Thoracic aorta (tissue), 2 donors: Measurements from ENCODE around the gene MS4A8. TPM values are rescaled to one million over a fixed set of nuclear protein-coding genes. Genes with fewer than 3 reads are reported as not detected.

ENCODE experiments used
- ATAC-seq: fragments of 150-250 bp; one replicate; pipeline ENCODE4 v1.8.0; 2017; ENCODE audit warnings: low read depth; ENCODE audit not compliant: insufficient number of reproducible peaks, low FRiP score
- DNase-seq: peaks from one replicate; pipeline ENCODE4 v3.0.0-alpha.2; 2020; ENCODE audit warnings: low spot score
- H3K27ac ChIP-seq, 2 donors: fragments of 200-600 bp; sonication (generic); 1 replicate in 1 of 2; 2 replicates in 1 of 2; pipeline ENCODE4 v1.5.1; 2016; ENCODE audit warnings: mild to moderate bottlenecking in 2 of 2, moderate library complexity in 2 of 2
- H3K27me3 ChIP-seq: fragments of 200-600 bp; sonication (generic); replicated peaks from 2 replicates; pipeline ENCODE4 v1.6.0; 2016; ENCODE audit warnings: mild to moderate bottlenecking; ENCODE audit not compliant: insufficient read depth
- H3K36me3 ChIP-seq: fragments of 200-600 bp; sonication (generic); one replicate; pipeline ENCODE4 v1.5.1; 2016
- H3K4me1 ChIP-seq, 2 donors: fragments of 200-600 bp; sonication (generic); 1 replicate in 1 of 2; 2 replicates in 1 of 2; pipeline versions ENCODE4 v1.5.1 to v1.6.0; 2016; ENCODE audit warnings: low read depth in 2 of 2, mild to moderate bottlenecking in 1 of 2; ENCODE audit not compliant: control insufficient read depth in 1 of 2
- H3K4me3 ChIP-seq: fragments of 200-600 bp; sonication (generic); 2 replicates; pipeline ENCODE4 v1.5.1; 2016; ENCODE audit warnings: mild to moderate bottlenecking
- H3K9me3 ChIP-seq: fragments of 200-600 bp; sonication (generic); 2 replicates; pipeline ENCODE4 v1.5.1; 2016
- CTCF ChIP-seq: fragments of 200-600 bp; sonication (generic); IDR thresholded peaks from one replicate; pipeline ENCODE4 v1.5.1; 2019; ENCODE audit warnings: antibody characterized with exemption
- total RNA-seq, 2 donors: library from RNA; depleted of rRNA; stranded (reverse); fragments of >200 nt; gene quantifications; one replicate each; pipeline versions ENCODE4 v1.1.0 to v1.2.3, GENCODE V29; 2016

Gene MS4A8
- total RNA-seq, 2 donors from 2014 or later, result not detected

GRCh38 chr11:60725592-60725991, 26.2 kb downstream of the MS4A8 start:
- no peak for DNase-seq
- Histone ChIP-seq H3K4me1 (no peaks in the 10 kb centered on the region), H3K27me3 (no peaks in the 10 kb centered on the region), H3K4me3 (no peak overlapping the region), H3K27ac (no peak overlapping the region), H3K36me3 (no peaks in the 10 kb centered on the region), H3K9me3 (no peaks in the 10 kb centered on the region)
- no peak for TF ChIP-seq CTCF
- no peak for ATAC-seq

- Histone ChIP-seq H3K4me1 (peaks cover 6 to 14% of the 10 kb centered on the region in 2 donors), H3K27ac (no peak overlapping the region), H3K36me3 (no peaks in the 10 kb centered on the region), H3K4me3 (peak overlapping the region; percentile 11), H3K27me3 (no peaks in the 10 kb centered on the region), H3K9me3 (no peaks in the 10 kb centered on the region)
- DNase-seq (no peak), ATAC-seq (no peak)
- no peak for TF ChIP-seq CTCF
Measured at GRCh38 chr11:60731586-60731985, 32.2 kb downstream of the MS4A8 start.

GRCh38 chr11:60734279-60734678, 34.9 kb downstream of the MS4A8 start:
- H3K36me3 ChIP-seq, result no peaks in the 10 kb centered on the region
- H3K9me3 ChIP-seq, result no peaks in the 10 kb centered on the region
- DNase-seq (no peak), ATAC-seq (no peak)
- peaks cover 6 to 14% of the 10 kb centered on the region in 2 donors for H3K4me1 ChIP-seq
- H3K4me3 ChIP-seq, result no peak overlapping the region
- no peaks in the 10 kb centered on the region for H3K27me3 ChIP-seq
- no peak overlapping the region for H3K27ac ChIP-seq
- no peak for TF ChIP-seq CTCF

- Histone ChIP-seq H3K4me1 (no peaks in the 10 kb centered on the region), H3K27me3 (no peaks in the 10 kb centered on the region), H3K36me3 (no peaks in the 10 kb centered on the region), H3K4me3 (no peak overlapping the region), H3K9me3 (no peaks in the 10 kb centered on the region), H3K27ac (no peak overlapping the region)
- no peak for TF ChIP-seq CTCF
- ATAC-seq, result no peak
- no peak for DNase-seq
Measured at GRCh38 chr11:60739114-60739513, 39.7 kb downstream of the MS4A8 start.

- H3K27me3 ChIP-seq, result no peaks in the 10 kb centered on the region
- no peaks in the 10 kb centered on the region for H3K4me1 ChIP-seq
- DNase-seq (no peak), ATAC-seq (no peak)
- TF ChIP-seq CTCF, result no peak
- no peaks in the 10 kb centered on the region for H3K36me3 ChIP-seq
- H3K9me3 ChIP-seq, result no peaks in the 10 kb centered on the region
- no peak overlapping the region for H3K27ac ChIP-seq
- no peak overlapping the region for H3K4me3 ChIP-seq
Measured at GRCh38 chr11:60740573-60740972, 41.2 kb downstream of the MS4A8 start.
